Upper lobe of left lung (tissue), 4 donors: ENCODE results near the gene HOXD10.

Source experiments
- POLR2A ChIP-seq, 4 donors: fragments of 450-650 bp; IDR thresholded peaks; one replicate each; pipeline ENCODE4 v1.5.1; 2016 to 2017; ENCODE audit warnings: antibody characterized with exemption in 4 of 4, mild to moderate bottlenecking in 2 of 4
- POLR2AphosphoS5 ChIP-seq, 2 donors: sonication (generic); formaldehyde crosslinking; IDR thresholded peaks; one replicate each; pipeline ENCODE4 v1.5.1; 2017; ENCODE audit warnings: antibody characterized with exemption in 2 of 2
- TF ChIP-seq, protein P1 (sequence below), 6 experiments: fragments of 450-650 bp in 4 of 6; fragments of 200-600 bp in 2 of 6; sonication (generic) in 2 of 6; IDR thresholded peaks; one replicate each; pipeline ENCODE4 v1.5.1; 2016 to 2019; ENCODE audit warnings: antibody characterized with exemption in 6 of 6

DNA sequence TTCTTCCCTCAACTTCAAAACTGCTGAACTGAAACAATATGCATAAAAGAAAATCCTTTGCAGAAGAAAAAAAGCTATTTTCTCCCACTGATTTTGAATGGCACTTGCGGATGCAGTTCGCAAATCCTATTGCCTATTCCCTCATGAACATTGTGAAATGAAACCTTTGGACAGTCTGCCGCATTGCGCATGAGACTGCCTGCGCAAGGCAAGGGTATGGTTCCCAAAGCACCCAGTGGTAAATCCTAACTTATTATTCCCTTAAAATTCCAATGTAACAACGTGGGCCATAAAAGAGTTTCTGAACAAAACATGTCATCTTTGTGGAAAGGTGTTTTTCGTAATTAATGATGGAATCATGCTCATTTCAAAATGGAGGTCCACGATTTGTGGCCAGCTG is 21.3 kb downstream of the HOXD10 start:
- TF ChIP-seq, protein P1, sequence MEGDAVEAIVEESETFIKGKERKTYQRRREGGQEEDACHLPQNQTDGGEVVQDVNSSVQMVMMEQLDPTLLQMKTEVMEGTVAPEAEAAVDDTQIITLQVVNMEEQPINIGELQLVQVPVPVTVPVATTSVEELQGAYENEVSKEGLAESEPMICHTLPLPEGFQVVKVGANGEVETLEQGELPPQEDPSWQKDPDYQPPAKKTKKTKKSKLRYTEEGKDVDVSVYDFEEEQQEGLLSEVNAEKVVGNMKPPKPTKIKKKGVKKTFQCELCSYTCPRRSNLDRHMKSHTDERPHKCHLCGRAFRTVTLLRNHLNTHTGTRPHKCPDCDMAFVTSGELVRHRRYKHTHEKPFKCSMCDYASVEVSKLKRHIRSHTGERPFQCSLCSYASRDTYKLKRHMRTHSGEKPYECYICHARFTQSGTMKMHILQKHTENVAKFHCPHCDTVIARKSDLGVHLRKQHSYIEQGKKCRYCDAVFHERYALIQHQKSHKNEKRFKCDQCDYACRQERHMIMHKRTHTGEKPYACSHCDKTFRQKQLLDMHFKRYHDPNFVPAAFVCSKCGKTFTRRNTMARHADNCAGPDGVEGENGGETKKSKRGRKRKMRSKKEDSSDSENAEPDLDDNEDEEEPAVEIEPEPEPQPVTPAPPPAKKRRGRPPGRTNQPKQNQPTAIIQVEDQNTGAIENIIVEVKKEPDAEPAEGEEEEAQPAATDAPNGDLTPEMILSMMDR (IDR thresholded peaks at IDR 0.05): no peak
- no peak for TF ChIP-seq POLR2A (IDR thresholded peaks at IDR 0.05)
- no peak for TF ChIP-seq POLR2AphosphoS5 (IDR thresholded peaks at IDR 0.05)
